Measurements from ENCODE around the gene SMIM38.

GRCh38 chr11:69119190-69119589 lies 36.5 kb upstream of the SMIM38 start:
- TF ChIP-seq RFX5 (IDR thresholded peaks at IDR 0.05; ENCODE audit: low read depth, low read length) (no peak), CTCF (conservative IDR thresholded peaks at IDR 0.05; ENCODE audit: low read depth, low read length) (no peak), NFE2L2 (IDR thresholded peaks at IDR 0.05; ENCODE audit: low read depth, low read length) (no peak), SMC3 (IDR thresholded peaks at IDR 0.05; ENCODE audit: low read depth, low read length) (no peak), MAZ (IDR thresholded peaks at IDR 0.05; ENCODE audit: borderline replicate concordance, low read depth, low read length) (no peak), RAD21 (IDR thresholded peaks at IDR 0.05; ENCODE audit: low read length) (no peak), USF2 (IDR thresholded peaks at IDR 0.05; ENCODE audit: low read depth, low read length) (no peak), MXI1 (IDR thresholded peaks at IDR 0.05; ENCODE audit: borderline replicate concordance, low read depth, low read length) (no peak), POLR2A (IDR thresholded peaks at IDR 0.05; ENCODE audit: low read depth, low read length) (no peak), RCOR1 (IDR thresholded peaks at IDR 0.05; ENCODE audit: insufficient replicate concordance, low read length) (no peak)

All from IMR-90 (cell line).